ENCODE results near the gene IFNL3.
"Not testable (repeated sequence)": the region's sequence is repeated elsewhere in the genome, so short reads cannot be mapped to it uniquely, and the experiment has no call there.

The IFNL3 gene

GRCh38 chr19:39218230-39219007 is 26.4 kb downstream of the IFNL3 start:
- no peak overlapping the region for H3K4me3 ChIP-seq (ENCODE audit: low read depth, low read length)
- DNase-seq (ENCODE audit: low read depth), result no peak
- TF ChIP-seq, protein P1, sequence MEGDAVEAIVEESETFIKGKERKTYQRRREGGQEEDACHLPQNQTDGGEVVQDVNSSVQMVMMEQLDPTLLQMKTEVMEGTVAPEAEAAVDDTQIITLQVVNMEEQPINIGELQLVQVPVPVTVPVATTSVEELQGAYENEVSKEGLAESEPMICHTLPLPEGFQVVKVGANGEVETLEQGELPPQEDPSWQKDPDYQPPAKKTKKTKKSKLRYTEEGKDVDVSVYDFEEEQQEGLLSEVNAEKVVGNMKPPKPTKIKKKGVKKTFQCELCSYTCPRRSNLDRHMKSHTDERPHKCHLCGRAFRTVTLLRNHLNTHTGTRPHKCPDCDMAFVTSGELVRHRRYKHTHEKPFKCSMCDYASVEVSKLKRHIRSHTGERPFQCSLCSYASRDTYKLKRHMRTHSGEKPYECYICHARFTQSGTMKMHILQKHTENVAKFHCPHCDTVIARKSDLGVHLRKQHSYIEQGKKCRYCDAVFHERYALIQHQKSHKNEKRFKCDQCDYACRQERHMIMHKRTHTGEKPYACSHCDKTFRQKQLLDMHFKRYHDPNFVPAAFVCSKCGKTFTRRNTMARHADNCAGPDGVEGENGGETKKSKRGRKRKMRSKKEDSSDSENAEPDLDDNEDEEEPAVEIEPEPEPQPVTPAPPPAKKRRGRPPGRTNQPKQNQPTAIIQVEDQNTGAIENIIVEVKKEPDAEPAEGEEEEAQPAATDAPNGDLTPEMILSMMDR (IDR thresholded peaks at IDR 0.05; ENCODE audit: low read depth, low read length), result no peak
- no peak for TF ChIP-seq MYC (IDR thresholded peaks at IDR 0.05; ENCODE audit: low read depth, low read length)

GRCh38 chr19:39217094-39217493 is 27.7 kb downstream of the IFNL3 start:
- H3K4me3 ChIP-seq (ENCODE audit: low read depth, low read length), result no peak overlapping the region
- no peak for DNase-seq (ENCODE audit: low read depth)
- TF ChIP-seq MYC (IDR thresholded peaks at IDR 0.05; ENCODE audit: low read depth, low read length) (no peak), POLR2A (IDR thresholded peaks at IDR 0.05; ENCODE audit: extremely low read depth, insufficient read length) (no peak)
- TF ChIP-seq, protein P1 (IDR thresholded peaks at IDR 0.05; ENCODE audit: low read depth, low read length), result no peak
- TF ChIP-seq, protein P2, sequence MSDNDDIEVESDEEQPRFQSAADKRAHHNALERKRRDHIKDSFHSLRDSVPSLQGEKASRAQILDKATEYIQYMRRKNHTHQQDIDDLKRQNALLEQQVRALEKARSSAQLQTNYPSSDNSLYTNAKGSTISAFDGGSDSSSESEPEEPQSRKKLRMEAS (IDR thresholded peaks at IDR 0.05; ENCODE audit: low read depth, low read length), result no peak

GRCh38 chr19:39215323-39215722 is 29.5 kb downstream of the IFNL3 start:
- H3K4me3 ChIP-seq (ENCODE audit: low read depth, low read length); DNase-seq (ENCODE audit: low read depth): not testable (repeated sequence)

DNA sequence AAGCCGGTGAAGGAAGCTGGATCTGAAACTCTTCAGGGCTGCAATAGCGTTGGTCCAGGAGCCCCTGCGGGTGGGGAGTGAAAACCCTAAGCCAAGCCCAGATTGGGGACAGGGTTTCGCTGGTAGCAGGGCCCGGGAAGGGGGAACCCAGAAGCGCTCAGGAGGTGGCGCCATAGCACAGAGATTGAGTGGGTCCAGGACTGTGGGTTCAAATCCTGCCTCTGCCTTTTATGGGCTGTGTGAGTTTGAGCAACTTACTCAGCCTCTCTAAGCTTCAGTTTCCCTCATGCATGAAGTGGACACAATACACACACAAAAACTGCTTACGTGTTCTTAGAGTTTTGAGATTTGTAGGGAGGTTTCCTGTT is 32.4 kb downstream of the IFNL3 start:
- H3K4me3 ChIP-seq (ENCODE audit: low read depth, low read length), result no peak overlapping the region
- TF ChIP-seq, protein P1 (IDR thresholded peaks at IDR 0.05; ENCODE audit: low read depth, low read length), result peak; percentile 50
- TF ChIP-seq MYC (IDR thresholded peaks at IDR 0.05; ENCODE audit: low read depth, low read length), result no peak
- DNase-seq (ENCODE audit: low read depth), result peak; percentile 55

GRCh38 chr19:39211731-39212374 is 33.0 kb downstream of the IFNL3 start:
- no peak for DNase-seq (ENCODE audit: low read depth)
- TF ChIP-seq, protein P2 (IDR thresholded peaks at IDR 0.05; ENCODE audit: low read depth, low read length), result no peak
- TF ChIP-seq, protein P1 (IDR thresholded peaks at IDR 0.05; ENCODE audit: low read depth, low read length), result no peak
- TF ChIP-seq MYC (IDR thresholded peaks at IDR 0.05; ENCODE audit: low read depth, low read length), result no peak
- TF ChIP-seq POLR2A (IDR thresholded peaks at IDR 0.05; ENCODE audit: extremely low read depth, insufficient read length), result no peak
- H3K4me3 ChIP-seq (ENCODE audit: low read depth, low read length), result no peak overlapping the region

GRCh38 chr19:39209196-39209595 is 35.6 kb downstream of the IFNL3 start:
- DNase-seq (ENCODE audit: low read depth), result no peak
- no peak overlapping the region for H3K4me3 ChIP-seq (ENCODE audit: low read depth, low read length)
- TF ChIP-seq POLR2A (IDR thresholded peaks at IDR 0.05; ENCODE audit: extremely low read depth, insufficient read length) (no peak), MYC (IDR thresholded peaks at IDR 0.05; ENCODE audit: low read depth, low read length) (no peak)
- TF ChIP-seq, protein P1 (IDR thresholded peaks at IDR 0.05; ENCODE audit: low read depth, low read length), result no peak
- TF ChIP-seq, protein P2 (IDR thresholded peaks at IDR 0.05; ENCODE audit: low read depth, low read length), result no peak

All from NB4 (cell line).